NCI-H2081 treated with DMSO at 0.1 percent for 48 hours (cell line): ENCODE measurements around the gene SLC9A2.

Source experiments
- DNase-seq: peaks from one replicate; lab custom pipeline; 2025; lab: John Stamatoyannopoulos, UW

The SLC9A2 gene

GRCh38 chr2:102735416-102736109 is 116.2 kb downstream of the SLC9A2 start:
- DNase-seq, result no peak

- no peak for DNase-seq
Observed at GRCh38 chr2:102736110-102736409, 116.7 kb downstream of the SLC9A2 start.

GRCh38 chr2:102736410-102737409 is 117.4 kb downstream of the SLC9A2 start:
- no peak for DNase-seq

GRCh38 chr2:102737431-102737830 is 118.1 kb downstream of the SLC9A2 start:
- DNase-seq, result no peak

DNA sequence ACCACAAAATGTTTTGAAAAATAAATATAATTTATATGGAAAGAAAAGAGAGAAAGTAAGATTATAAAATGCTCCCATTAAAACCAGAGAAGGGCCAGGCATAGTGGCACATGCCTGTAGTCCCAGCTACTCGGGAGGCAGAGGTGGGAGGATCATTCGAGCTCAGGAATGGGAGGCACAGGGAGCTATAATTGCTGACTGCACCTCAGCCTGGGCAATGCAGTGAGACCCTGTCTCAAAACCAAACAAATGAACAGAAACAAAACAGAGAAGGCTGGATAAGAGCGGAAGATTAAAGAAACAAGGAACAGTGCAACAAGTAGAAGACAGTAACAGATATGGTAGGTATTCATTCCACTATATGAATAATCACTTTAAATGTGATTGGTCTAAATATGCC is 123.9 kb downstream of the SLC9A2 start:
- no peak for DNase-seq

GRCh38 chr2:102748107-102748506 is 128.8 kb downstream of the SLC9A2 start:
- no peak for DNase-seq

- no peak for DNase-seq
Observed at GRCh38 chr2:102749938-102750337, 130.6 kb downstream of the SLC9A2 start.

DNA sequence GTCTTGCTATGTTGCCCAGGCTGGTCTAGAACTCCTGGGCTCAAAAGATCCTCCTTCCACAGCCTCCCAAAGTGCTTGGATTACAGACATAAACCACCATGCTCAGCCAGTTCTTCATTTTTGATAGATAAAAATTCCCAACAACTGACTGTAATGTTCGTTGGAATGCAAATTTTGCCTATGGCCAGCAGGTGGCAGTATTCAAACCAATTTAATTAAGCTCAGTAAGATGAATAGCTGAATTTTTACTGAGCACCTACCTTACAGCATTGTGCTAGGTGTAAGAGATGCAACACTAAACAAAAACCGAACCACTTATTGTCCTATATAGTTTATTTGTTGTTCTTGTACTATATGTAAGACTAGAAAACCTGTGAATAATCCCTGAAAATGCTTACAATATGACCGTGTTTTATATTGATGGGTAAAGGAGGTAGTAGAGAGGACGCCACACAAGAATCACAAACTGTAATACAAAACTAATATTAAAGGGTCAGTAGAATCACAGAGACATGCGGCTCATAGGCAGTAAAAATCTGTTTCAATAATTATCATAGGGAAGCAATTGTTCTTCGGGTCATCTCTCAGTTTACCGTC is 134.3 kb downstream of the SLC9A2 start:
- no peak for DNase-seq

DNA sequence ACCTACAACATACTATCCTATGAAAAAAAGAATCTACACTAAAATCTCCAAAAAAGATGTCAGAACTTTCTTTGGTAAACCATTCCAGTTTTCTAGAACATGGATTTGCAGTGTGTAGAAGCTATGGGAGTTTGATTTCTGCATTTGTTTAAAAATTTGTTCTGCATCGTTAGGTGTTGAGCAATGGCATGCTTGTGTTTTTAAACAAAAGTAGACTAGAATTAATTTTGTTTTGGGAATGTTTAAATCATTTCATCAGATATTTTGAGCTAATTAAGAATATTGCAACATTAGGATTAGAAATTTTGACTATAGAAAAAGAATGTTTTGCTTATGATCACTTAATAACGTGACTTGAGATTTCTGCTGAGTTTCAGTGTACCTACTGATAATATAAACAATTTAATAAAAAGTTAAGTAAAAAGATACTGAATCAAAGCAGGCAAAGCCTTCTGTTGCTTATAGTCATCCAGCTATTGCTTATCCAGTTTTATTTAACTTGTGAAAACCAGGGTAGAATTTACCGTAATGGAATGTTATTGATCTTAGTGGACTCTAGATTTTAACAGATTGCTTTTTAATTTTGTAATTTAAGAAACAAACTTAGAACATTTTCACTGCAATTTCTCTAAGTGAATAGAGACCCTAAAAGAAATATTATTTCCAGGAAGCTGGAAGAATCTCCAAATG is 135.2 kb downstream of the SLC9A2 start:
- DNase-seq, result no peak

DNA sequence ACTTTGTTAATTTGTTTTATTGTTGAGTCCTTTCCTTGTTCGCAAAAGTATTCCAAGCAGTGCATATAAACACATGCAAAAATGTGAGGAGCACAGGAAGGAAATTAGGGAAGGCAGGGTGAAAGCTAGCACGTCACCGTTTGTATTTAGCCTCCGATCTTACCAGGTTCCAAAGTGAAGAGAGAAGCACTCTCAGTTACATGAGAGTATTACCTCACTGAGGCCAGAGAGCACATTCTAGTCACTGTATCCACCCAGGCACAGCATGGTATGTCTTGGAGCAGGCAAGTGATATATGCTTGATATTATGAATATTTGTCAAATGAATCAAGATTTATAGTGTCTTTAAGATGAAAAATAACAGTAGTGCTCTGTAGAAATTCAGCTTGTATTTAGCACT is 135.9 kb downstream of the SLC9A2 start:
- DNase-seq, result no peak

DNA sequence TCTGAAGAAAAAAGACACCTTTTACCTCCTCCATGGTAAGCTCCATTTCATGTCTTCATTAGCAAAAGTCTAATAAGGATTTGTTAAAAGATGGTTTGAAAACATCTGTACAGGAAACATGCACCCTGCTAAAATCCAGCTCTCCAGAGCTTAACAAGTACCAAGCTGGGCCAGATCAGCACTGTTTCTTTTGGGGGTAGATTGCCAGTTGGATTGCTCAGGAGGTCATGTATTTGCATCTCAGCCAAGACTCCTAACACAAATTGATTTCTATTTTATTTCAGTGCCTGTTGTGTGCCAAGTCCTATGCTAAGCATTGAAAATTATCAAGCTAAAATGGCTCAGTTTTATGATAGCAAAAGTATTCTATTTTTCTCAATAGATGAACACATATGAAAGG is 139.1 kb downstream of the SLC9A2 start:
- DNase-seq, result no peak
